Fibroblast of pulmonary artery (primary cell): ENCODE data around the gene NFATC1.

Source experiments
- DNase-seq: peaks from one replicate; pipeline ENCODE4 v3.0.0-alpha.2; 2010; ENCODE audit warnings: low read depth
- H3K4me3 ChIP-seq: replicated peaks from 2 replicates; pipeline ENCODE4 v1.5.1; 2011; ENCODE audit warnings: low read depth, mild to moderate bottlenecking, control low read depth, low read length, moderate library complexity
- TF ChIP-seq, protein P1 (sequence below): IDR thresholded peaks from 2 replicates; pipeline ENCODE4 v1.5.1; 2011; ENCODE audit warnings: mild to moderate bottlenecking, control low read depth, low read length, inconsistent platforms; ENCODE audit errors: missing control alignments

NFATC1 gene

DNA sequence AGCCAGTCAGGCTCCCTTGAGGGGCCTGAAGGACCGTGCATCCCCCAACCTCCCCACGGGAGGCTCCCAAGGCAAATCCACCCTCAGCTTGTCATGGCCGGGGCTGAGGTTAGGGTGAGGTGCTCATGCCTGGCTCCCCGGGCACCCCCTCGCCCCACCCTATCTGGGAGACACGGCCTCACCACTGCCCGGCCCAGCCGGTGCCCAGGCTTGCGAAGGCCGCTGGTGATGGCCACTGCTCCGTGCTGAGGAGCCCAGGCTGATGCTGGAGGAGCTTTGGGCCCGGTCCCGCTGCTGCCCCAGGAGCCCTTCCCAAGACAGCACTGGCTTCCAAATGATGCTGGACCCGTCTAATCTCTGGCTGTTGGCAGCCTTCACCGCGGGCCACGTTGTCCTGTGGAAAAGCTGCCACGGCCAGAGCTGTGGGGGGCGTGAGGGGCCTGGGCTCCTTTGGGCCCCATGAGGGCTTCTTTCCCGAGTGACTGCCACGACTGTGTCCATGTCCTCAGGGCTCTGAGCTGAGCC lies 148.2 kb downstream of the NFATC1 start:
- no peak overlapping the region for H3K4me3 ChIP-seq
- DNase-seq, result no peak

DNA sequence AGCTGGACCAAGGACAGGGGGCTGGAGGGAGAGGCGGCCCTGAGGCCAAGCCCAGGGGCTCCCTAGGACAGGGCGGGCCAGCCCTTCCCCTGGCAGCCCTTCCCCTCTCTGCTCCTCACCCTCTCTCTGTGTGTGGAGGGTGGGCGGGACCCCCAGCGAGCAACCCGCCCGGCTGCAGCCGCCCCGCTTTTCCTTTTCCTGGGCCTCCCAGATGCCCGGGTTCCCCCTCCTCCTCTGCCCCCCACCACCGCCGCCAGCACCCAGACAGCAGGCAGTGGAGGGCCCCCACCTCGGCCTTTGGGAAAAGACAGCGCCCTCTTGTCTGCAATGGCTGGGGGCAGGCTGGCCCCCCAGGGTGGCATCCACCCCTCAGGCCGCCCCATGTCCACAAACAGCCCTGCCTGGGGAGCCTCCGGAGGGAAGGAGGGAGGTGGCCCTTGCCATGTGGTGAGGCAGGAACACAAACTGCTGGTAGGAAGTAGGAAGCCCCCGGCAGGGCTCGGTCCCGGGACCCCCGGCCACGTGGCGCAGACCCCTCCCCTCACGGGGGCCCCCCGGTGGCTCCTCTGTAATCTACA lies 148.7 kb downstream of the NFATC1 start:
- DNase-seq, result no peak
- H3K4me3 ChIP-seq, result no peak overlapping the region
- TF ChIP-seq, protein P1, sequence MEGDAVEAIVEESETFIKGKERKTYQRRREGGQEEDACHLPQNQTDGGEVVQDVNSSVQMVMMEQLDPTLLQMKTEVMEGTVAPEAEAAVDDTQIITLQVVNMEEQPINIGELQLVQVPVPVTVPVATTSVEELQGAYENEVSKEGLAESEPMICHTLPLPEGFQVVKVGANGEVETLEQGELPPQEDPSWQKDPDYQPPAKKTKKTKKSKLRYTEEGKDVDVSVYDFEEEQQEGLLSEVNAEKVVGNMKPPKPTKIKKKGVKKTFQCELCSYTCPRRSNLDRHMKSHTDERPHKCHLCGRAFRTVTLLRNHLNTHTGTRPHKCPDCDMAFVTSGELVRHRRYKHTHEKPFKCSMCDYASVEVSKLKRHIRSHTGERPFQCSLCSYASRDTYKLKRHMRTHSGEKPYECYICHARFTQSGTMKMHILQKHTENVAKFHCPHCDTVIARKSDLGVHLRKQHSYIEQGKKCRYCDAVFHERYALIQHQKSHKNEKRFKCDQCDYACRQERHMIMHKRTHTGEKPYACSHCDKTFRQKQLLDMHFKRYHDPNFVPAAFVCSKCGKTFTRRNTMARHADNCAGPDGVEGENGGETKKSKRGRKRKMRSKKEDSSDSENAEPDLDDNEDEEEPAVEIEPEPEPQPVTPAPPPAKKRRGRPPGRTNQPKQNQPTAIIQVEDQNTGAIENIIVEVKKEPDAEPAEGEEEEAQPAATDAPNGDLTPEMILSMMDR, result no peak

More for the DNA sequence above, 148.2 kb downstream of the NFATC1 start:
- TF ChIP-seq, protein P1, result no peak

DNA sequence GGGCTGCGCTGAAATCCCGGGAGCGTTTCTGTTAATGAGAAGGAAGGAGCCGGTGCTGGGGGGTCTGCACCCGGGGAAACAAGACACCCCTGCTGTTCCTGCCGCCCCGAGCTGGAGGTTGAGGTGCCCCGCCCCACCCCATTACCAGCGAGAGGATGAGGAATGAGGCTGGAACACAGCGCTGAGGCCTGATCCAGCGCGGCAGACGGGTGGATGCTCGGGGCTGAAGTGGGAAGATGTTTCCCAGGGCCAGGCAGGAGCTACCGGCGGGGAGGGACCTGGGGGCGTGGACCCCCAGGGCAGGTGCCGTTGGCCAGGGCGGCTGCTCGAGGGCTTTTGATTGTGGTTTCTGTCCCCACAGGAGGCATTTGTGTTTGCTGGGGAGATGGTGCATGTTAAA lies 149.5 kb downstream of the NFATC1 start:
- TF ChIP-seq, protein P1, result no peak
- no peak for DNase-seq

DNA sequence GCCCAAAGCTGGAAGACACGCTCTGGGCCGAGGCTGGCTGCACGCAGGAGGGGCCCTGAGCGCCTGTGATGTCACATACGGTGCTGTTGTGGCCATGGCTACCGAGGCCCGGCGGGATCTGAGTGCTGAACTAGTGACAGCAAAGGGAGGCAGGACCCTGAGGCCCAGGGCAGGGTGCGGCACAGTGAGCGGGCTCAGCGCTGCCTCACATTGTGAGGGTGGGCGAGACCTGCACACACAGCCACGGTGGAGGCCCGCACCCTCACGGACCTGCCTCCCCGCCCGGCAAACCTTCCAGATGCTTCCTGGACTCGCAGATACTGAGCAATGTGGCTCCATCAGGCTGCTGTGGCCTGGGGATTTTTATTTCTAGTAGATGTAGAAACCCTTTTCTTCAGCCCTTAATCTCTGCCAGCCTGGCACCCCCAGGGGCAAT lies 150.0 kb downstream of the NFATC1 start:
- no peak for DNase-seq
- H3K4me3 ChIP-seq, result no peak overlapping the region
- TF ChIP-seq, protein P1, result no peak

More for the DNA sequence above, 149.5 kb downstream of the NFATC1 start:
- H3K4me3 ChIP-seq, result no peak overlapping the region

DNA sequence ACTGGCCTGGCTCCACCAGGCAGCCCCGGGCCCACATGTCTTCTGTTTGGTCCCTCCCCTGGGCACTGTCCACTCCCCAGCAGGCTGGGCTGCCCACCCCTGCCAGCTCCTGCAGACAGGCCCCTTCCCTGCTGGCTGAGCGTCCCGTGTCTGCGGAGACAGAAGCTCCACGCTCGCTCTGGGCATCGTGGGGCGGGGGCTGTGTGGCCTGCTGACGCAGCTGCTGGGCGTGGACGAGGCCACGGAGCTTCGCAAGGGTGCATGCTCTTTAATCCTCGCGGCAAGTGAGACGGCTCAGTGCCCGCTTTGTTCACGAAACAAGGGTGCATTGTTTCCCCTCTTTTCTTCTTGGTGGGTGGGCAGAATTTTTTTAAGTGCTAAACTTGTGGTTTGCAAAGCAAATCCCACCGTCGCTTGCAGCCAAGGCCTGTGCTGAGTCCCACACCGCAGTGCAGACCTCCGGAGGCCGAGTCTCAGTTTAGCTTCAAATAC lies 151.1 kb downstream of the NFATC1 start:
- no peak for DNase-seq
- H3K4me3 ChIP-seq, result no peak overlapping the region
- TF ChIP-seq, protein P1, result no peak

DNA sequence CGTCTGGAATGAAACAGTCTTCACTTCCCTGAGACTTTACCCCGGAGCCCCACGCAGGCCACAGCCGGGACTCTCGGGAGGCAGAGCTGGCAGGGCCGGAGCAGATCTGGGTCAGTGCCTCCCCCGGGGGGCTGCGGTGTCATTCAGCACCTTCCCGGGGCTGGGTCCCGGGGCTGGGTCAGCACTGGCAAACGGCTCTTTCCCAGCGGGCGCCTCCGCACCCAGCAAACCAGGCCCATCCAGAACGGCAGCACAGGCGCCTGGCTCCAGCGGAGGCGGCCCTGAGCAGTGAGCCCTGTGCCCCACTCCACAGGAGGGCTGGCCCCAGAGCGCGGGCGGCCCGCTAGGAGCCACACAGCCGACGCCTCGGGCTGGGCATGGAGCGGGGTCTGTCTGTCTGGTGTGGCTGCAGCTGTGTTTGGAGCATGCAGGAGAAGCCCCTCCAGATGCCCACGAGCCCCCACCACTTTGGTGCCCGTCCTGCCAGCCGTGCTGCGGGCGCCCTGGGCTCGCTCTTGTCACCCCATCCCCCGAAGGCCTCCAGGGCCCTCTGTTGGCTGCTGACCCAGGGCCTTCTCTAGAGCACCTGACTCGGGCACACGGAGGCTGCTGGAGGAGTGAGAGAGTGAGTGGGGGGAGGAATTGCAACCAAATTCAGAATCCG lies 151.8 kb downstream of the NFATC1 start:
- TF ChIP-seq, protein P1, result no peak
- no peak for DNase-seq
- H3K4me3 ChIP-seq, result no peak overlapping the region

DNA sequence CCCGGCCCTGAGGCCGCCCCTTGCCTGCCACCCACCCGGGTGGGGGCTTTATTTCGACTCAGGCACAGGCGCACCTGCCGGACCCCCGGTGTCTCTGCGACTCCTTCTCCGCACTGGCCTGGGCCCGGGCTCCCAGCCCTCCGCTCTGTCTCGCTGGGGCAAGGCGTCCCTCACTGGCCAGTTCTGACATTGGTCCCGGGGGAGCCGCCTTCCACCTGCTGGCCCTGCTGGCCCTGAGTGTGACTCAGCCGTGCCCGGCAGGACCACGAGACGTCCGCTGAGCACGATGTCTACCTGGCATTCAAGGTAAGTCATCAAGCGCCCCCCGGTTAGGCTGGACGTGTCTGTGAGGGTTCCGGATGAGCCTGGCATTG lies 152.3 kb downstream of the NFATC1 start:
- DNase-seq, result no peak
- TF ChIP-seq, protein P1, result no peak
- no peak overlapping the region for H3K4me3 ChIP-seq
